ENCODE measurements around the gene CASP5. TPM values are rescaled to one million over a fixed set of nuclear protein-coding genes. Genes with fewer than 3 reads are reported as not detected.

Gene CASP5
- not detected for total RNA-seq

DNA sequence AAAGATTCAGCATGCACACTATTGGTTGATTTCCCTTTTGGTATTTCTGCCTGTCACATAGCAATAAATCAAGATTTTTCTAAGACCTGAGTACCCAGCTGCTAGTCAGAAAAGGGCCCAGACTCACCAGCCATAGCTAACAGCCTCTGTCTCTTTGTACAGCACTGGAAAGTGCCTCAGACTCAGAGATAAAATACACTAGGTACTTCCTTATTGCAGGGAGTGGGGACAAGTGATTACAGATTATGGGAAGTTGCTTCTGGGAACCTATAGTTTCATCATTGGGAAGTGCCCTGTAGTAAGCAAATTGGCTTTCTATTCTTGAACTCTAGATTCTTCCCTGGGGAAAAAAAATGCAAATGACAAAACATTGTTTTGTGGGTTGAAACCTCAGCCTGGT is at the start of gene CASP5:
Gene CASP5 (minus strand): TSS at position 166 of the 400 bp plus-strand sequence. CDS start 32 bp downstream, at position 134.

DNA sequence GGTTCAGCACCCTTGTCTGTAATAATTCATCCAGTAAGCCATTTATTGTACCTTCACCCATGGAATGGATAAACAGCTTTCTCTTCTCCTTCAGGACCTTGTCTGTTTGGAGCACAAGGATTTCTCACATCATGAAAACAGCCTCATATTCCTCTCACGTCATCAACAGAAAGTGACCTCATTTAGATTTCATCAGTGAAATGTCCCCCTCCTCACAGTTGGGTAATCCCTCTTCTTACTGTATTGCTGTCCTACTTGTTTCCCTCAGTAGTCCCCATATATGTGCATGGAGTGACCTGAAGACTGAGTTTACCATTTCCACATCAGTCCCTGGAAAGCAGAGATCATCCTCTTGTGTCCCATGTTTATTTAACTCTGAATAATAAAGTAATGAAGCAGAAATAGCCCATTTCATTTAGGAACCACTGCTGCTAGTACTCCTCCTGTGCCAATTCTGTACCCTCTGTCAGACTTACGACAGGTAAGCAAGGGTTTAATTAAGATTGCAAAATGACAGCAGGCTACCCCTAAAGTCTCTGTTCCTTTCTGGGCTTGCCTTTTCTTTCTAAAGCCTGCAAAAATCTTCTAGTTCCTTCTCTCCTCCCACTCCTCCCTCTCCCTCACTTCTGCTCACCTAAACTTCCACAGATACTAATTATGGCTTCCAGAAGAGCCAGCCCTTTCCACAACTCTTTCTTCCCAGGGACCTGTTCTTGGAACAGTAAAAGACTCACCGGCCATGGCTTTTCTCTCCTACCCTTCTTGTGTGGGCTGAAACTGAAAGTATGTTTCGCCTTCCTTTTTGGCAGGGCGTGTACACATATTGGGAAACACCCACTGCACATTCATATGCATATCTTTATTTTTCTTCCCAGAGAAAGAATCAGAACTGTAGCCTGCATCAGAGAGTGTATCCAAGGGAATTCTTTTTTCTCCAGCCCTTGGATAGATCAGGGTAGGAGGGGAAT is 21.9 kb upstream of the CASP5 start, which contains the start of gene CARD16:
Gene CARD16 (minus strand): TSS at position 779 of the 968 bp plus-strand sequence. CDS start 38 bp downstream, at position 741.

DNA sequence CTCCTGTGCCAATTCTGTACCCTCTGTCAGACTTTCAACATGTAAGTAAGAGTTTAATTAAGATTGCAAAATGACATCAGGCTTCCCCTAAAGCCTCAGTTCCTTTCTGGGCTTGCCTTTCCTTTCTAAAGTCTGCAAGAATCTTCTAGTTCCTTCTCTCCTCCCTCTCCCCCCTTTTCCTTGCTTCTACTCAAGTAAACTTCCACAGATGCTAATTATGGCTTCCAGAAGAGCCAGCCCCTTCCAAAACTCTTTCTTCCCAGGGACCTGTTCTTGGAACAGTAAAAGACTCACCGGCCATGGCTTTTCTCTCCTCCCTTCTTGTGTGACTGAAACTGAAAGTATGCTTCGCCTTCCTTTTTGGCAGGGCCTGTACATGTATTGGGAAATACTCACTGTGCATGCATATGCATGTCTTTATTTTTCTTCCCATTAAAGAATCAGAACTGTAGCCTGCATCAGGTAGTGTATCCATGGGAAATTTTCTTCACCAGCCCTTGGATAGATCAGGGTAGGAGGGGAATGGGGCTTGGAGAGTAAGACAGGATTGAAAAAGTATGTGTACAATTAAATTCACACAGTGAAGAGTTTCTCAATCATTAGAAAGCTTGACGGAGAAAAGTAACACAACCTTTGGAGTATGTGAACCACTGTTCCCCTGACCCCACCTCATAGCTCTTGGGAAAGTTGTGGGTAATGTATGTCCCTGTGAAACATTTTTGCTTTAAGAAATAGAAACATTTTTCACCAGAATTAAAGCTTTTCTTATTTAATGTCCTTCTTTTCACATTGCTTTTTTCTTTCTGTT is 12.0 kb upstream of the CASP5 start, which contains the start of gene CASP1:
Gene CASP1 (minus strand): TSS at position 332 of the 808 bp plus-strand sequence. CDS start 31 bp downstream, at position 301.

DNA sequence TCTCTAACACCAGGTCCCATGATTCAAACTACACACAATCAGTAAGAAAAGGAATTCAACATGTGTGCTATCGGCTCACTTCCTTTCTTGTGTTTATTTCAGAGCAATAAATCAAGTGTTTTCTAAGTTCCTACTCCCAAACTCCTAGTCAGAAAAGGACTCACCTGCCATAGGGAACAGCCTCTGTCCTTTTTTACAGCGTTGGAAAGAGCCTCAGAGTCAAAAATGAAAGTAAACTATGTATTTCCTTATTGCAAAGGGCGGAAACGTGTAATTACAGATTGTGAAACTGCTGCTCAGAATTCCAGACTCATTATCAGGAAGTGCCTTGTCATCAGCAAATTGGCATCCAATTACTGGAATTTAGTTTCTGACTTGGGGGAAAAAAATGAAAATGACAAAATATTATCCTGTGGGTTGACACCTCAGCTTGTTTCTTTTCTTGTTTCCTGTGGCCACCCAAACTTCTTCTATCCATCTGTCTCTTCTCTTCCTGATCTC is 54.6 kb downstream of the CASP5 start, which contains the start of gene CASP4:
Gene CASP4 (minus strand): TSS at position 220 of the 501 bp plus-strand sequence. CDS start 49 bp downstream, at position 171.

Other genes starting within 250 kb of the CASP5 start
- not detected for gene CASP12, start 124.7 kb downstream of the CASP5 start, total RNA-seq
- gene CASP4, start 54.6 kb downstream of the CASP5 start, total RNA-seq: 1.9 TPM
- 4.4 TPM for gene CASP1, start 12.0 kb upstream of the CASP5 start, total RNA-seq
- not detected for gene CARD16, start 22.2 kb upstream of the CASP5 start, total RNA-seq
- gene CARD18, start 116.6 kb upstream of the CASP5 start, total RNA-seq: not detected